Activated CD4-positive, alpha-beta memory T cell treated with anti-CD3 and anti-CD28 coated beads for 36 hours (primary cell): ENCODE data around the gene KLRC4. TPM values are rescaled to one million over a fixed set of nuclear protein-coding genes. Genes with fewer than 3 reads are reported as not detected.
"Not testable (repeated sequence)": the region's sequence is repeated elsewhere in the genome, so short reads cannot be mapped to it uniquely, and the experiment has no call there.

Experiments
- CTCF ChIA-PET: fragments of 350-600 bp; sonication (Branson Sonifier 250); formaldehyde crosslinking; loops from one replicate; lab custom pipeline; 2021; ENCODE audit warnings: antibody characterized with exemption, inconsistent platforms; lab: Charles Lee
- POLR2A ChIA-PET: fragments of 350-600 bp; sonication (Branson Sonifier 250); formaldehyde crosslinking; loops from one replicate; lab custom pipeline; 2021; ENCODE audit warnings: antibody characterized with exemption; lab: Charles Lee
- DNase-seq: peaks from one replicate; pipeline ENCODE4 v3.0.0-alpha.2; 2020
- H3K27ac Mint-ChIP-seq: one replicate; pipeline ENCODE4 v1.8.0; 2021; ENCODE audit warnings: mixed read lengths
- H3K27me3 Mint-ChIP-seq: one replicate; pipeline ENCODE4 v1.8.0; 2021; ENCODE audit warnings: mixed read lengths
- H3K36me3 Mint-ChIP-seq: one replicate; pipeline ENCODE4 v1.8.0; 2021; ENCODE audit warnings: mixed read lengths
- H3K4me1 Mint-ChIP-seq: one replicate; pipeline ENCODE4 v1.8.0; 2021; ENCODE audit warnings: low read depth, mixed read lengths
- H3K4me3 Mint-ChIP-seq: one replicate; pipeline ENCODE4 v1.8.0; 2021; ENCODE audit warnings: mild to moderate bottlenecking, mixed read lengths
- H3K9me3 Mint-ChIP-seq: one replicate; pipeline ENCODE4 v1.8.0; 2021; ENCODE audit warnings: mixed read lengths
- intact Hi-C: fragments of 100-400 bp; cut with micrococcal nuclease; formaldehyde crosslinking; loops from one replicate; pipeline ENCODE4 v1.15.1; 2023
- total RNA-seq, 2 experiments: library from RNA; stranded (reverse); gene quantifications; one replicate each; pipeline ENCODE4 v1.2.3, GENCODE V29; 2021

Gene KLRC4, protein sequence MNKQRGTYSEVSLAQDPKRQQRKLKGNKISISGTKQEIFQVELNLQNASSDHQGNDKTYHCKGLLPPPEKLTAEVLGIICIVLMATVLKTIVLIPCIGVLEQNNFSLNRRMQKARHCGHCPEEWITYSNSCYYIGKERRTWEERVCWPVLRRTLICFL
- total RNA-seq = not detected

DNA sequence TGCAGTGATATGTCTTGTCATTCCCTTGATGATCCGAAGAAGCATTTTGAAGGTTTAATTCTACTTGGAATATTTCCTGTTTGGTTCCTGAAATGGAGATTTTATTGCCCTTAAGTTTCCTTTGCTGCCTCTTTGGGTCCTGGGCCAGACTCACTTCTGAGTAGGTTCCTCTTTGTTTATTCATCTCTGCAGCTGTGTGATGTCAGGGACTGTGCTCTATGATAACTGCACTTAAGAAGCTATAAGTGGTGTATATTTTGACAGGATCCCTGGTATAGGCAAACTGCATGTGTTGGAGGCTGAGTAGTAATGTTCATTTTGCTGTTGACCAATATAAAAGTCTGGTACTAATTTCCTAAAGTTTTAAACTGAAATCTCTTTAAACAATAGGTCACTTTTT is at the start of gene KLRC4:
KLRC4 (minus strand) TSS at position 366 of the 400 bp plus-strand sequence; CDS start at position 184, 182 bp downstream.
- intact Hi-C loops = no loop called here
- Mint-ChIP-seq H3K9me3 (no peaks in the 10 kb centered on the region), H3K4me3 (no peak within 1 kb of the TSS), H3K27ac (no peak within 1 kb of the TSS), H3K36me3 (no peaks in the 10 kb centered on the region), H3K4me1 (no peaks in the 10 kb centered on the region), H3K27me3 (peaks cover 3% of the 10 kb centered on the region)
- CTCF ChIA-PET = no interaction called here
- POLR2A ChIA-PET = no interaction called here
- DNase-seq = no peak

GRCh38 chr12:10457760-10458159 is 48.2 kb upstream of the KLRC4 start:
- Mint-ChIP-seq H3K9me3 (peaks cover 26% of the 10 kb centered on the region), H3K27me3 (peaks cover 6% of the 10 kb centered on the region), H3K36me3 (peaks cover 4% of the 10 kb centered on the region), H3K4me3 (no peak overlapping the region), H3K4me1 (no peaks in the 10 kb centered on the region), H3K27ac (no peak overlapping the region)
- intact Hi-C loops = no loop called here
- no peak for DNase-seq
- ChIA-PET POLR2A (no interaction called here), CTCF (no interaction called here)

GRCh38 chr12:10456856-10457255 is 47.3 kb upstream of the KLRC4 start:
- no peak for DNase-seq
- ChIA-PET POLR2A (no interaction called here), CTCF (no interaction called here)
- H3K27ac Mint-ChIP-seq = no peak overlapping the region
- peaks cover 4% of the 10 kb centered on the region for H3K36me3 Mint-ChIP-seq
- peaks cover 2% of the 10 kb centered on the region for H3K27me3 Mint-ChIP-seq
- intact Hi-C loops = no loop called here
- no peaks in the 10 kb centered on the region for H3K4me1 Mint-ChIP-seq
- H3K9me3 Mint-ChIP-seq = peaks cover 26% of the 10 kb centered on the region
- no peak overlapping the region for H3K4me3 Mint-ChIP-seq

GRCh38 chr12:10455766-10456165 is 46.2 kb upstream of the KLRC4 start:
- H3K27me3 Mint-ChIP-seq = peaks cover 2% of the 10 kb centered on the region
- DNase-seq = no peak
- ChIA-PET POLR2A (no interaction called here), CTCF (interaction anchor here (0.7 kb wide), 1 partner anchor 163 kb away, joined by 3 read pairs; no protein-coding TSS in a partner anchor)
- no peaks in the 10 kb centered on the region for H3K4me1 Mint-ChIP-seq
- H3K36me3 Mint-ChIP-seq = peaks cover 4% of the 10 kb centered on the region
- peaks cover 26% of the 10 kb centered on the region for H3K9me3 Mint-ChIP-seq
- no peak overlapping the region for H3K27ac Mint-ChIP-seq
- intact Hi-C loops = no loop called here
- no peak overlapping the region for H3K4me3 Mint-ChIP-seq

GRCh38 chr12:10454531-10454930 is 45.0 kb upstream of the KLRC4 start:
- no peaks in the 10 kb centered on the region for H3K27me3 Mint-ChIP-seq
- H3K36me3 Mint-ChIP-seq = peaks cover 4% of the 10 kb centered on the region
- intact Hi-C loops = no loop called here
- DNase-seq = no peak
- no peak overlapping the region for H3K4me3 Mint-ChIP-seq
- H3K9me3 Mint-ChIP-seq = peaks cover 26% of the 10 kb centered on the region
- H3K4me1 Mint-ChIP-seq = no peaks in the 10 kb centered on the region
- CTCF ChIA-PET = no interaction called here
- POLR2A ChIA-PET = no interaction called here
- no peak overlapping the region for H3K27ac Mint-ChIP-seq

DNA sequence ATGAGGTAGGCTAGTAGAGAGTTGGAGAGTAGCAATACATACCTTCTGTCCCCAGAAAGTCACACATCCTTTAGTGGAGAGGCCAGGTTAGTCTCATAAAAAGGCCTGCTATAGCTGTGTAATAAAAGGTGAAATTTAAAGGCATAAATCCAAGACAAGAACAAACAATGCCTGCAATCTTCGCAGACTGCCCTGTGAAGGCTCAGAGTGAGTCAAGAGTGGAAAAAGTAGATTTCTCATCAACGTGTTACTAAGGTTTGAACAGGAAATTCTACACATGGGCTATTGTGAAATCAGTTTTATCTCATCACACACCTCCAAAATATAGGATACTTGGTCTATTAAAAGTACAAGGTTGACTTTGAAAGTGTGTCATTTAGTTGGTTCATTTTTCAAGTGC is 43.6 kb upstream of the KLRC4 start, which contains the start of gene KLRC1:
KLRC1 (minus strand) TSS at position 222 of the 400 bp plus-strand sequence. CDS start 2,221 bp downstream, outside the sequence.
- no peaks in the 10 kb centered on the region for H3K4me1 Mint-ChIP-seq

DNA sequence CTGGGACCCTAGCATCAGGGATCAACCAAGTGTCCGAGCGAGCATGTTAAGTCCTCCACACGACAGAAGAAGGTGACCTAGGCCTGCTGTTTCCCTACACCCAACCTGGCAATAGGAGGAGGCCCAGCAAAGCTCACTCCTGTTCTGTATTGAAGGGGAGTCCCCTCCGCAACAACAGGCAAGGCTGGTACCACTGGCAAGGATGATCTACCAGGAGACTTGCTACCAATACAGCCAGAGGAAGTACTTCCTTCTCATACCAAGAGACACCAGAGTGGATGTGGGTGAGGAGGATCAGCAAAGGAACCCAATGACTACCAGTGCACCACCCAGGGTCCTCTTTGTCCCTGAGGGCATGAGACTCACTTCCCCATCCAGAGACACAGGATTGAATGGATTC is 38.7 kb upstream of the KLRC4 start:
- Mint-ChIP-seq H3K36me3 (no peaks in the 10 kb centered on the region), H3K4me3 (no peak overlapping the region), H3K9me3 (no peaks in the 10 kb centered on the region), H3K4me1 (no peaks in the 10 kb centered on the region), H3K27ac (no peak overlapping the region), H3K27me3 (no peaks in the 10 kb centered on the region)
- DNase-seq = no peak
- CTCF ChIA-PET = no interaction called here
- POLR2A ChIA-PET = no interaction called here
- intact Hi-C loops = no loop called here

More for the DNA sequence above, 43.6 kb upstream of the KLRC4 start, which contains the start of gene KLRC1:
- intact Hi-C loops = no loop called here
- Mint-ChIP-seq H3K27ac (no peak within 1 kb of the TSS), H3K9me3 (peaks cover 26% of the 10 kb centered on the region), H3K4me3 (no peak within 1 kb of the TSS), H3K27me3 (no peaks in the 10 kb centered on the region), H3K36me3 (peaks cover 4% of the 10 kb centered on the region)
- CTCF ChIA-PET = interaction anchor here (0.7 kb wide), 1 partner anchor 259 kb away, joined by 3 read pairs; no protein-coding TSS in a partner anchor
- DNase-seq = no peak
- POLR2A ChIA-PET = no interaction called here

GRCh38 chr12:10446052-10446451 is 36.5 kb upstream of the KLRC4 start:
- DNase-seq, H3K27ac Mint-ChIP-seq, POLR2A ChIA-PET, intact Hi-C loops, H3K36me3 Mint-ChIP-seq, H3K9me3 Mint-ChIP-seq, CTCF ChIA-PET, H3K4me3 Mint-ChIP-seq, H3K4me1 Mint-ChIP-seq, H3K27me3 Mint-ChIP-seq: not testable (repeated sequence)

DNA sequence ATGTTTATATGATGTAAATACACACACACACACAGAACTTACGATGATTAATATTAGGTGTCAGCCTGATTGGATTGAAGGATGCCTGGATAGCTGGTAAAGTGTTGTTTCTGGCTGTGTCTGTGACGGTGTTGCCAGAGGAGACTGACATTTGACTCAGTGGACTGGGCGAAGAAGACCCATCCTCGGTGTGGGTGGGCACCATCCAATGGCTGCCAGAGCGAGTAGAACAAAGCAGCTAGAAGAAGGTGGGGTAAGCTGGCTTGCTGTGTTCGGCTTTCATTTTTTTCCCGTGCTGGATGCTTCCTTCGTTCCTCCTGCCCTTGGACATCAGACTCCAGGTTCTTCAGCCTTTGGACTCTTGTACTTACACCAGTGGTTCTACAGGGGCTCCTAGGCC is 31.6 kb upstream of the KLRC4 start:
- H3K36me3 Mint-ChIP-seq, H3K27ac Mint-ChIP-seq, H3K9me3 Mint-ChIP-seq, H3K27me3 Mint-ChIP-seq, intact Hi-C loops, CTCF ChIA-PET, DNase-seq, H3K4me1 Mint-ChIP-seq, POLR2A ChIA-PET, H3K4me3 Mint-ChIP-seq: not testable (repeated sequence)

GRCh38 chr12:10439608-10440274 is 30.2 kb upstream of the KLRC4 start:
- H3K9me3 Mint-ChIP-seq, H3K4me1 Mint-ChIP-seq, DNase-seq, H3K27ac Mint-ChIP-seq, H3K36me3 Mint-ChIP-seq, H3K27me3 Mint-ChIP-seq, CTCF ChIA-PET, intact Hi-C loops, POLR2A ChIA-PET, H3K4me3 Mint-ChIP-seq: not testable (repeated sequence)

DNA sequence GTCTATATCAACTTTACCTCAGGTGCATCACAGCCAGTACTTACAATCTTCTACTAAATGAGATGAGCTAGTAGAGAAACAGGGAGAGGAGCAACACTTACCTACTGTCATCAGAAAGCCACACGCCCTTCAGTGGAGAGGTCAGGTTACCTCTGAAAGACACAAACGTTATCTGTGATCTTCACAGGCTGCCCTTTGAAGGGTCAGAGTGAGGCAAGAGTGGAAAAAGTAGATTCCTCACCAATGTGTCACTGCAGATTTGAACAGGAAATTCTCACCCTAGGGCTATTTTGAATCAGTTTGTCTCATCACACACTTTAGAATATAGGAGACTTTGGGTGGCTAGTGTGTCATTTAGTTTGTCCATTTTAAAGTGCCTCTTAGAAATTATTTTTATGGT is 28.0 kb upstream of the KLRC4 start:
- intact Hi-C loops, H3K27ac Mint-ChIP-seq, H3K4me1 Mint-ChIP-seq, H3K27me3 Mint-ChIP-seq, POLR2A ChIA-PET, H3K4me3 Mint-ChIP-seq, CTCF ChIA-PET, H3K36me3 Mint-ChIP-seq, H3K9me3 Mint-ChIP-seq, DNase-seq: not testable (repeated sequence)

GRCh38 chr12:10435816-10436215 is 26.3 kb upstream of the KLRC4 start, which contains the start of gene KLRC2:
Gene KLRC2, minus strand, starts transcription at chr12:10436010. Its CDS starts 24 bp downstream, at chr12:10435986.
- H3K9me3 Mint-ChIP-seq, H3K4me1 Mint-ChIP-seq, H3K27me3 Mint-ChIP-seq, DNase-seq, H3K36me3 Mint-ChIP-seq, H3K27ac Mint-ChIP-seq, intact Hi-C loops, CTCF ChIA-PET, POLR2A ChIA-PET, H3K4me3 Mint-ChIP-seq: not testable (repeated sequence)

- H3K27me3 Mint-ChIP-seq, POLR2A ChIA-PET, H3K36me3 Mint-ChIP-seq, CTCF ChIA-PET, H3K9me3 Mint-ChIP-seq, H3K4me3 Mint-ChIP-seq, intact Hi-C loops, H3K4me1 Mint-ChIP-seq, DNase-seq, H3K27ac Mint-ChIP-seq: not testable (repeated sequence)
These were observed 21.1 kb upstream of the KLRC4 start for GRCh38 chr12:10430623-10431022.
